Left ventricle myocardium superior (tissue), 1 donor: ENCODE results near the gene AIRE. TPM values are rescaled to one million over a fixed set of nuclear protein-coding genes. Genes with fewer than 3 reads are reported as not detected.
"Not testable (repeated sequence)": the region's sequence is repeated elsewhere in the genome, so short reads cannot be mapped to it uniquely, and the experiment has no call there.

ENCODE experiments used
- ATAC-seq: fragments of 200-7000 bp; cut with Tn5 transposase; one replicate; pipeline ENCODE4 v1.9.1; 2020; ENCODE audit warnings: mild to moderate bottlenecking, moderate library complexity
- DNase-seq: peaks from one replicate; pipeline ENCODE4 v3.0.0-alpha.2; 2020
- intact Hi-C: fragments of 100-400 bp; cut with micrococcal nuclease; formaldehyde crosslinking; loops from one replicate; pipeline ENCODE4 v1.11.0; 2022
- total RNA-seq: library from RNA; stranded (reverse); fragmentation: NEBNext Ultra II Directional; extraction: Animal tissue kit (Norgen Biotek cat#: 25700); gene quantifications from one replicate; pipeline ENCODE4 v1.2.1, GENCODE V29; 2021
- donor health status: DM: no; HTN: yes; CAD: no; lungs with severe emphysema.

The AIRE gene
- total RNA-seq, 1 donor from 2014 or later, result not detected

DNA sequence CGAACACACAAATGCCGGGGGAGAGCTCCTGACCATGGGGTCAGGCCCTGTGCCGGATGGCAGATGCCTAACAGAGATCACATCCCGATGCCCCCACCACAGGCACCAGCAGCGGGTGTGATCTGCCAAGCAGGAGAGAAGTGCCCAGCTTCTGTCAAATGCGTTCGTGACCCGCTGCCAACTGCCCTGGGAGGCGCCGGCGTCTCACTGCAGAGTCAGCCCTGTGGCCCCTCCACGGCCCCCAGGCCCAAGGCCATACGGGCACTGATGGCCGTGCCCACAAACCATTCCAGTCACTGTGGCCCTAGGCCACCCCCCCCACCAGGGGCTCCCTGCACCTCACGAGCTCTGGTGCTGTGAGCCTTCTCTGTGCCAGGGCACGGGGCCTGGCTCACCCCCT, 45.5 kb downstream of the AIRE start:
- ATAC-seq (no peak), DNase-seq (no peak)
- intact Hi-C loops, result no loop called here

- ATAC-seq (no peak), DNase-seq (no peak)
- intact Hi-C loops, result no loop called here
These were observed 46.1 kb downstream of the AIRE start for GRCh38 chr21:44331650-44332307.

GRCh38 chr21:44332383-44332782, 46.7 kb downstream of the AIRE start:
- ATAC-seq (no peak), DNase-seq (no peak)
- intact Hi-C loops, result no loop called here

- DNase-seq (no peak), ATAC-seq (no peak)
- intact Hi-C loops, result no loop called here
These were observed 47.3 kb downstream of the AIRE start for GRCh38 chr21:44332965-44333364.

- intact Hi-C loops, result no loop called here
- DNase-seq (no peak), ATAC-seq (no peak)
These were observed 48.0 kb downstream of the AIRE start for GRCh38 chr21:44333509-44334328.

DNA sequence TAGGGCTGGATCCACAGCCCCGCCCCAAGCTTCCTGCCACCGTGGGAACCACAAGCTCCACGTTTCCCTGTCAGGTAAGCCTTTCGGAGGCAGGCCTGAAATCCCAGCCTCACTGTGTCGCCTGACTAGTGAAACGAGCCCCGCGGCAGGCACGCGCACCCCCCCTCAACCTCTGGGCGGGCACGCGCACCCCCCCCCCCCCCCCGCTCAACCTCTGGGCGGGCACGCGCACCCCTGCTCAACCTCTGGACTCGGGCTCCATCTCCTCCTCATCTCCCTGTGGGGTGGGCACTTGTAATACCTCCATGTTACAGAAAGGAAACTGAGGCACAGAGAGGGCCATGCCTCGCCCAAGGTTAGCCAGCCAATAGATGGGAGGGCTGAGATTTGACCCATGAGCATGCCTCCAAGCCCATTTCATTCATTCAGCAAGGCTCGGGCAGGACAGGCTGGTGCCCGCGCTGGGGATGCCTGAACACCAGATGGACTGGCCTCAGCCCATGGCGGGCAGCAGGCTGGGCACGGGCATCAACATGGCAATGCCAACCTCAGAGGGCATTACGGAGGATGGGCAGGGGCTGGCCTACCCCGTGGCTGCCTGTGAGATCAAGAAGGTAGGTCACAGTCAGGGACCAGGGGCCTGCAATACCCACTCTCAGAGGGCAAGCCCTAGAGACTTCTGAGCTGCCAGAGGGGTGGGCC, 48.8 kb downstream of the AIRE start:
- intact Hi-C loops, result no loop called here
- no peak for DNase-seq
- no peak for ATAC-seq

DNA sequence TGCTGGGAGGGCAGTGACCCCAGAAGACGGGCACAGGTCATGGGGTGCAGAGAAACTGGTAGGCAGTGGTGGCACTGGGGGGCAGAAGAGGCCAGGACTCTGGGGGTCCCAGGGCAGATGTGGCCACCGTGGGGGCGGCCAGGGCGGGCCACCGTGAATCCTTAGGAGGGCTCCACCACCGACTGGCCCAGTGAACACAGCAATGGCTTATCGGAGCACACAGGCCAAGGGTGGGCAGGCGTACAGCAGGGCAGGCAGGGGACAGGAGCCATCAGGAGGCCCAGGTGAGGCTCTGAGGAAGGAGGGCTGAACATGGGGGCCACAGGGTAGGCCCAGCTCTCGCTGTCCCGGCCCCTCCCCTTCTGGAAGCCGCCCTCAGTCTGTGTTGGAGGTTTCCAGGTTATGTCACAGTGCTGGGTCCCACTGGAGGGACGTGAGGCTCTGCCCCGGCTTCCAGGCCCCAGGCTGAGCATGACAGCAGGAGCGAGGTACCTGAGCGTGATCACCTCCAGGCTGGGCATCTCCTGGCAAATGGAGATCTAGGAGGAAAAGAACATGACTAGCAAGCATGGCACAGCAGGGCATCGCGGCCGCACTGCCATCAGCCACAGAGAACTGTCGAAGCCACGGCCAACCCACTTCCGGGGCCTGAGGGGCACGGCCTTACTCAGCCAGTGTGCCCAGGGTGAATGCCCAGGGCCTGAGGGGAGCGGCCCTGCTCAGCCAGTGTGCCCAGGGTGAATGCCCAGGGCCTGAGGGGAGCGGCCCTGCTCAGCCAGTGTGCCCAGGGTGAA, 49.8 kb downstream of the AIRE start:
- no peak for DNase-seq
- ATAC-seq, result no peak
- intact Hi-C loops, result no loop called here

GRCh38 chr21:44337449-44337848, 51.8 kb downstream of the AIRE start:
- DNase-seq (no peak), ATAC-seq (no peak)
- intact Hi-C loops, result no loop called here

DNA sequence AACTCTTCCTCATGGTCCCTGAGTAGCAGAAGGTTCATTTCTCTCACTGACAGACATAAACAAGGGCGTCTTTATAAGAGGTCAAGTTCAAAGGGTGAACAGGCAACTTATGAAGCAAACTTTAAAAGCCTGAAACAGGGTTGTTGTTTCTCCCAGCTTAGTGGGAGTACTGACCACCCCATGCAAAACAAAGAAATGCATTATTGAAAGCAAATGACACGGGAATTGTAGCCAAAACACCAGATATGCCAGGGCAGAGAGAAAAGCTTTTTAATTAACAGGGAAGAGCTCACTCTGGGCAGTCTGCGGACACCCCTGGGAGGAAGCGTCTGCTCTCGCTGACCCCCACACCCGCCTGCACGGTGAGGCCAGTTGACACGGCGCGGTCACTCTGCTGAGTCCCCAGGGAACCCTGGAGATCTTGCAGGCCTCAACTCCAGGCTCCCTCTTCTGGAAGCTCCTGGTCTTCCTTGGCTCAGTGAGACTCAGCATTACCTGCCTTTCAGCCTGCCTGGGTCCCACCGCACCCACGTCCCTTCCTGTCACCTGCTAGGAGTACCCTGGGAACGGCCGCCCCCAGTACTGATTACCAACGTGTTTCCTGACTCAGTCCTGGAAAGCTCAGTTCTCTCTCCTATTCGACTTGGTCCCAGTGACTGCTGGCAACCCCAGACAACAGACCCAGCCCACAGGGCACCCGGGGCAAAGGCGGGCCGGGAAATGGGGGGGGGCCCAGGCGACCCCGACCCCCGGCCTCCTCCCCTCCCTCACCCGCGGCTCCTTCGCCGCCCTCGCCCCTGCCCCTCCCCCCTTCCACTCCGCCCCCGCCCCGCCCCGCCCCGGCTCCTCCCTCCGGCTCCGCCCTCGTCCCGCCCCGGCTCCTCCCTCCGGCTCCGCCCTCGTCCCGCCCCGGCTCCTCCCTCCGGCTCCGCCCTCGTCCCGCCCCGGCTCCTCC, 52.5 kb downstream of the AIRE start:
- intact Hi-C loops, result no loop called here
- DNase-seq (peak; percentile 72), ATAC-seq (peak; percentile 51)

DNA sequence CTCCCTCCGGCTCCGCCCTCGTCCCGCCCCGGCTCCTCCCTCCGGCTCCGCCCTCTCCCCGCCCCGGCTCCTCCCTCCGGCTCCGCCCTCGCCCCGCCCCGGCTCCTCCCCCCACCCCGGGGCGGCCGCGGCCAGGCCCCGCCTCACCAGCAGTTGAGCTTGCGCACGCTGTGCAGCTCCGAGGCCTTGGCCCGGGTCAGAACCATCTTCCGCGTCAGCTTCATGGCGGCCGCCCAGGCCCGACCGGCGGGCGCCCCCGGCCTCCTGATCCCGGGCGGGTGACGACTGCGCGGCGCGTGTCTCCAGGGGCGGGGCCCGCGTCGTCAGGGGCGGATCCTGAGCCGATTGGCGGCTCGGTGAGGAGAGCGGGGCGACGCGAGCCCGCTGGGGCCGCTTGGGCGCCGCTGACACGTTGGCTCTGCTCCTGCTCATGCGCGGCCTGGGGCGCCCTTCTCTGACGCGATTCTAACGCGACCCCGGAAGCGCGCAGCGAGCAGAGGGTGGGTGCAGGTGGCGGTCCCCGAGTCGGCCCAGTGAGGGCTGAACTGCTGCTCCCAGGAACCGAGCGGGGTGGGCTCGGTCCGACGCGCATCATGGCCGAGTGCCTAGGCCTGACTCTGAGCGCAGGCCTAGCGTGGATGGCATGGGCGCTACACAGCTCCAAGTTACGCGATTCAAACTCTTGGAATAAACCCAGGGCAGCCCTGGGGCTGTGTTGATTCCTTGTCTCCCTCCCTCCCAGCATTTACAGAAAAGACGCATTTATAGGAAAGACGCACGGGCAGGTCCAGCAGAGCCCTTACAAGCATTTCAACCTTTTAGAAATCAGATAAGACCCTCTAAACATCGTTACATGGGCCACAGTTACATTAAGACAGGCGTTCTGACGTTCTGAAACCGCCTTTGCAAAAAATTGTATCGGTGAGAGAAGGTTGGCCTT, 53.6 kb downstream of the AIRE start, which contains the start of gene CFAP410:
Gene CFAP410 (minus strand): TSS at position 420 of the 940 bp plus-strand sequence. CDS start 196 bp downstream, at position 224.
- ATAC-seq, result peak; percentile 93
- intact Hi-C loops, result no loop called here
- DNase-seq, result peak; percentile 97

- intact Hi-C loops, DNase-seq, ATAC-seq: not testable (repeated sequence)
These were observed 56.2 kb downstream of the AIRE start for GRCh38 chr21:44341726-44342458.

DNA sequence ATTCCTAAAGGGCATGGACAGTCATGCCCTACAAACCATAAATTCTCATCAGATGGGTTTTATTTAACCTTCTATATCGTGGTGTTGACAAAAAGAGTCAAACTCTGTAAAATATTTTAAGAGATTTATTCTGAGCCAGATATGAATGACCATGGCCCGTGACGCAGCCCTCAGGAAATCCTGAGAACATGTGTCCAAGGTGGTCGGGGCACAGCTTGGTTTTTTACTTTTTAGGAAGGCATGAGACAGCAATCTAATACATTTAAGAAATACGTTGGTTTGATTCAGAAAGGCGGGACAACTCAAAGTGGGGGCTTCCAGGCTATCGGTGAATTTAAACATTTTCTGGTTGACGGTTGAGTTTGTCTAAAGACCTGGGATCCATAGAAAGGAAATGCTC, 57.3 kb downstream of the AIRE start:
- DNase-seq, ATAC-seq, intact Hi-C loops: not testable (repeated sequence)

DNA sequence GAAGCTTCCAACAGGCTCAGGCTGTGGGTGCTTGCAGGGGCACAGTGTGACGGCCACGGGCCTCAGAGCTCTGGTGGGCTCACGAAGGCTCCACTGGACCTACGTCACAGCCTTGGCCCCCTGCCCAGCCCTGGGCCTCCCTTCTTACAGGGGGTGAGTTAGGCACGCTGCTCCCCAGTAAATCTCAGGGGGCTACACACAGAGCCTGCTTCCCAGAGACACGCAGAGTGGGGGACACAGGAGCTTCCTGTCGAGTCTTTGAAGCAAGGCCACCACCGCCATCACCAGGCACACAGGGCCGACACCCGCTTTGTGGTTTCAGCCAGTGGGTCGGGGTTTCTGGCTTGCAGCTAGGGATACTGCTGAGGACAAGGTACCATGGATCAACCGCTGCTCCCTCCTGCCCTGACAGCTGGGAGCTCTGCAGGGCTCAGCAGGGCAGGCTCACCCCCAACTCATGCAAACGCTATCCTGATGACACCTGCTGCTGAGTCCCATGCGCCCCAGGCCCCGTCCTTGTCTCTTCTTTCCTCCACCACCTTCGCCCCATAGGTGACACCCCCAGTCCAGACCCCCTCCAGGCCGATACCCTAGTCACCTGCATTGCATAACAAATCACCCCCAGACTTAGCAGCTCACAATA, 59.0 kb downstream of the AIRE start:
- DNase-seq (no peak), ATAC-seq (no peak)
- intact Hi-C loops, result no loop called here

GRCh38 chr21:44345495-44345894, 59.8 kb downstream of the AIRE start:
- ATAC-seq (no peak), DNase-seq (no peak)
- intact Hi-C loops, result no loop called here

GRCh38 chr21:44347911-44348451, 62.3 kb downstream of the AIRE start:
- no peak for ATAC-seq
- intact Hi-C loops, result no loop called here
- DNase-seq, result no peak
